ENCODE measurements around the gene NUDT14. TPM values are rescaled to one million over a fixed set of nuclear protein-coding genes. Genes with fewer than 3 reads are reported as not detected.
A peak's percentile ranks its signal among the peaks of the same experiment; 100 is the strongest.

NUDT14 gene
- total RNA-seq, 2 experiments from 2014 or later, result 18.3 to 21.4 TPM

GRCh38 chr14:105201156-105201924 lies 20.2 kb upstream of the NUDT14 start:
- Mint-ChIP-seq H3K36me3 (ENCODE audit: low read depth) (no peaks in the 10 kb centered on the region), H3K4me1 (peaks cover 12% of the 10 kb centered on the region), H3K4me3 (no peak overlapping the region), H3K27me3 (peaks cover 19% of the 10 kb centered on the region), H3K9me3 (no peaks in the 10 kb centered on the region), H3K27ac (peak overlapping the region; percentile 76)
- CTCF ChIA-PET, result interaction anchor here (1.1 to 1.6 kb wide), 3 partner anchors 12 to 288 kb away, joined by 4 to 9 read pairs (median 4); no protein-coding TSS in a partner anchor
- no peak for DNase-seq
- POLR2A ChIA-PET, result no interaction called here

- Mint-ChIP-seq H3K9me3 (no peaks in the 10 kb centered on the region), H3K27me3 (peaks cover 22% of the 10 kb centered on the region), H3K4me3 (no peak overlapping the region), H3K4me1 (peaks cover 14% of the 10 kb centered on the region), H3K27ac (no peak overlapping the region), H3K36me3 (ENCODE audit: low read depth) (no peaks in the 10 kb centered on the region)
- CTCF ChIA-PET, result interaction anchor here (1.2 to 1.6 kb wide), 2 partner anchors 151 to 289 kb away, joined by 4 to 9 read pairs; no protein-coding TSS in a partner anchor
- no peak for DNase-seq
- POLR2A ChIA-PET, result no interaction called here
These were observed 19.5 kb upstream of the NUDT14 start for GRCh38 chr14:105200641-105201040.

DNA sequence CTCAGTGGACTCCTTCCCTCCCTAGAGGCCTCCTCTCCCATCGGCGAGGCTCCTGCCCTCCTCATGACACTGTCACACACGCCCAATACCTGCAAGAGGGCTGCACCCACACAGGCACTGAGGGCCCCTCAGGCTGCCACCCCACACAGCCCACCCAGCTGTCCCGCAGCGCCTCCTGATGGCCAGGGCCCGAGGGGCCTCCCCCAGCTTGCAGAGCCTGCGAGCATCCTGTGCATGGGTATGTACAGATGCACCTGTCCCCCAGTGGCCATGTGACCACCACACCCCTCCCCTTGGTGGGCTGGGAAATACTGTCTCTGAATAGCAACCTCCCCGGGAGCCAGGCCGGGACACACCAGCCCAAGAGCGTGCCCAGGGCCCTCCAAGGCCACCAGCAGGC lies 19.0 kb upstream of the NUDT14 start:
- DNase-seq, result no peak
- Mint-ChIP-seq H3K36me3 (ENCODE audit: low read depth) (no peaks in the 10 kb centered on the region), H3K4me3 (no peak overlapping the region), H3K27me3 (peaks cover 26% of the 10 kb centered on the region), H3K9me3 (no peaks in the 10 kb centered on the region), H3K27ac (no peak overlapping the region), H3K4me1 (peaks cover 17% of the 10 kb centered on the region)
- ChIA-PET CTCF (interaction anchor here (0.6 to 0.7 kb wide), 2 partner anchors 10 to 18 kb away, joined by 3 read pairs; no protein-coding TSS in a partner anchor), POLR2A (no interaction called here)

- no peaks in the 10 kb centered on the region for H3K9me3 Mint-ChIP-seq
- H3K36me3 Mint-ChIP-seq (ENCODE audit: low read depth), result no peaks in the 10 kb centered on the region
- peaks cover 26% of the 10 kb centered on the region for H3K27me3 Mint-ChIP-seq
- H3K27ac Mint-ChIP-seq, result no peak overlapping the region
- no peak for DNase-seq
- peaks cover 18% of the 10 kb centered on the region for H3K4me1 Mint-ChIP-seq
- no peak overlapping the region for H3K4me3 Mint-ChIP-seq
- ChIA-PET POLR2A (no interaction called here), CTCF (no interaction called here)
These were observed 18.0 kb upstream of the NUDT14 start for GRCh38 chr14:105199093-105199492.

GRCh38 chr14:105198588-105198987 lies 17.5 kb upstream of the NUDT14 start:
- no peaks in the 10 kb centered on the region for H3K9me3 Mint-ChIP-seq
- no peak for DNase-seq
- H3K4me1 Mint-ChIP-seq, result peaks cover 23% of the 10 kb centered on the region
- ChIA-PET CTCF (no interaction called here), POLR2A (no interaction called here)
- no peak overlapping the region for H3K27ac Mint-ChIP-seq
- no peak overlapping the region for H3K4me3 Mint-ChIP-seq
- H3K27me3 Mint-ChIP-seq, result peaks cover 26% of the 10 kb centered on the region
- H3K36me3 Mint-ChIP-seq (ENCODE audit: low read depth), result no peaks in the 10 kb centered on the region

DNA sequence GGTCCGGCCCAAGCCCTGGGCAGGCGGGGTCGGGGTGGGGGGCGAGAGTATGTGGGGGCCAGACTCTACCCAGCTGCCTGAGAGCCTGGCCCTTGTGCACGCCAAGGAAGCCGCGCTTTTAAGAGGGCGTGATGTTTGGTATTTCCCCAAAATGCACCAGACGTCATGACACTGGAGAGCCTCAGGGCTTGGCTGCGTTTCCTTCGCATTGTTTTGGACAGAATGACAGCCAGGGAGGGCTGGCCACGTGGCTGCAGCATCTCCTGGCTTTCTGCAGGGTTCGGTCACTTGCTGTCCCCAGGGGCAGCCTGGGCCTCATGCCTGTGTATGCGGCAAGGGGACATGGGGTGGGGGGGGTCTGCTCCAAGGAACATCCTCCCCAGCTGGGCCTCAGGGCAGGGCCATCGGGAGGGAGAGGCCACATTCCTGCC lies 16.1 kb upstream of the NUDT14 start:
- ChIA-PET CTCF (interaction anchor here (0.6 kb wide), 2 partner anchors 14 to 1073 kb away, joined by 3 read pairs; no protein-coding TSS in a partner anchor), POLR2A (no interaction called here)
- Mint-ChIP-seq H3K9me3 (no peaks in the 10 kb centered on the region), H3K27me3 (peaks cover 26% of the 10 kb centered on the region), H3K4me1 (peaks cover 30% of the 10 kb centered on the region), H3K4me3 (no peak overlapping the region), H3K36me3 (ENCODE audit: low read depth) (no peaks in the 10 kb centered on the region), H3K27ac (no peak overlapping the region)
- DNase-seq, result no peak

DNA sequence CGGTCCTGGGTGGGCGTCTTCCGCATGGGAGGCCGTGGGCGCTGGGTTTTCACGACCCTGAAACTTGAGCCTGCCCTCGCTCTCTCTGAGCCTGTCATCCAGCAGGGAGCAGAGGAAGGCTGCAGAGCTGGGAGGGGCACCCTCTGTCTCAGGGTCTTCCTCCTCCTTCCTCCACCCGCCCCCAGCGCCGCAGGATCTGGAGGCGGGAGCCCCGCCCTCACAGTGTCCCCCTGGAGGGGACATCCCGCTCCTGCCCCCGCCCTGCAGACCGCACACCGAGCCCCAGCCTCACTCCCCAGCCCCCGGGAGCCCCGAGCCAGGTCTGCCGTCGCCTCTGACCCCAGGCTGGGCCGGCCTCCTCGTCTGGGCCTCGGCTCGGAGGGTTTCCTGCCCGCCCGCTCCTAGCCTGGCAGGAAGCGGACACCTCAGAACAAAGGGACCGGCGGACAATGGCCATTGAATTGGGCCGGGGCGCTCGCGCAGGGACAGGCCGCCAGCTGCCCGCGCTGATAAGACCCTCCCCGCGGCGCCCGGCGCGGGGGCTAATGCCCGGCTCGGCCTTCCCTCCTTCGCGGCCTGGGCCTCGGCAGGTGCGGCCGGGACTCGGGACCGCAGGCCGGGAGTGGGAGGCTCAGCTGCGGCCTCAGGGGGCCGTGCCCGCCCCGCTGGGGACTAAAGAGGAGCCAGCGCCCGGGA lies 15.3 kb upstream of the NUDT14 start:
- POLR2A ChIA-PET, result no interaction called here

GRCh38 chr14:105195522-105196264 lies 14.6 kb upstream of the NUDT14 start:
- ChIA-PET POLR2A (no interaction called here), CTCF (interaction anchor here (1.3 to 1.7 kb wide), 2 partner anchors 13 to 294 kb away, joined by 3 to 5 read pairs; no protein-coding TSS in a partner anchor)
- Mint-ChIP-seq H3K27ac (no peak overlapping the region), H3K27me3 (peaks cover 26% of the 10 kb centered on the region), H3K4me1 (peaks cover 24% of the 10 kb centered on the region), H3K4me3 (no peak overlapping the region), H3K9me3 (no peaks in the 10 kb centered on the region), H3K36me3 (ENCODE audit: low read depth) (no peaks in the 10 kb centered on the region)
- DNase-seq, result no peak

More for the DNA sequence above, 15.3 kb upstream of the NUDT14 start:
- CTCF ChIA-PET, result interaction anchor here (1.3 kb wide), 1 partner anchor 293 kb away, joined by 3 read pairs; no protein-coding TSS in a partner anchor
- Mint-ChIP-seq H3K27me3 (peaks cover 26% of the 10 kb centered on the region), H3K4me1 (peaks cover 24% of the 10 kb centered on the region), H3K27ac (no peak overlapping the region), H3K4me3 (no peak overlapping the region), H3K36me3 (ENCODE audit: low read depth) (no peaks in the 10 kb centered on the region), H3K9me3 (no peaks in the 10 kb centered on the region)
- DNase-seq, result no peak

DNA sequence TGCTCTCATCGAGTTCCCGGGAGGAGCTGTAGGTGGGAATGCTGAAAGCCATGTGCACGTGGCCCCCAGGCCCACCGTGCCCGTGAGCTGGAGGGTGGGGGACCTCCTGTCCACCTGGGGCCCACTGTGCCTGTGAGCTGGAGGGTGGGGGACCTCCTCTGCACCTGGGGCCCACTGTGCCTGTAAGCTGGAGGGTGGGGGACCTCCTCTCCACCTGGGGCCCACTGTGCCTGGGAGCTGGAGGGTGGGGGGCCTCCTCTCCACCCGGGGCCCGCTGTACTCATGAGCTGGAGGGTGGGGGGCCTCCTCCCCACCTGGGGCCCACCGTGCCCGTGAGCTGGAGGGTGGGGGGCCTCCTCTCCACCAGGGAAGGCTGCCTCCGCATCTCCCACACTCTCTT lies 13.9 kb upstream of the NUDT14 start:
- POLR2A ChIA-PET, result no interaction called here
- Mint-ChIP-seq H3K9me3 (no peaks in the 10 kb centered on the region), H3K4me1 (peaks cover 24% of the 10 kb centered on the region), H3K27ac (no peak overlapping the region), H3K36me3 (ENCODE audit: low read depth) (no peaks in the 10 kb centered on the region), H3K27me3 (peaks cover 26% of the 10 kb centered on the region), H3K4me3 (no peak overlapping the region)
- DNase-seq, result no peak
- CTCF ChIA-PET, result interaction anchor here (0.5 to 1.7 kb wide), 5 partner anchors 12 to 1750 kb away, joined by 3 to 5 read pairs (median 4); no protein-coding TSS in a partner anchor

DNA sequence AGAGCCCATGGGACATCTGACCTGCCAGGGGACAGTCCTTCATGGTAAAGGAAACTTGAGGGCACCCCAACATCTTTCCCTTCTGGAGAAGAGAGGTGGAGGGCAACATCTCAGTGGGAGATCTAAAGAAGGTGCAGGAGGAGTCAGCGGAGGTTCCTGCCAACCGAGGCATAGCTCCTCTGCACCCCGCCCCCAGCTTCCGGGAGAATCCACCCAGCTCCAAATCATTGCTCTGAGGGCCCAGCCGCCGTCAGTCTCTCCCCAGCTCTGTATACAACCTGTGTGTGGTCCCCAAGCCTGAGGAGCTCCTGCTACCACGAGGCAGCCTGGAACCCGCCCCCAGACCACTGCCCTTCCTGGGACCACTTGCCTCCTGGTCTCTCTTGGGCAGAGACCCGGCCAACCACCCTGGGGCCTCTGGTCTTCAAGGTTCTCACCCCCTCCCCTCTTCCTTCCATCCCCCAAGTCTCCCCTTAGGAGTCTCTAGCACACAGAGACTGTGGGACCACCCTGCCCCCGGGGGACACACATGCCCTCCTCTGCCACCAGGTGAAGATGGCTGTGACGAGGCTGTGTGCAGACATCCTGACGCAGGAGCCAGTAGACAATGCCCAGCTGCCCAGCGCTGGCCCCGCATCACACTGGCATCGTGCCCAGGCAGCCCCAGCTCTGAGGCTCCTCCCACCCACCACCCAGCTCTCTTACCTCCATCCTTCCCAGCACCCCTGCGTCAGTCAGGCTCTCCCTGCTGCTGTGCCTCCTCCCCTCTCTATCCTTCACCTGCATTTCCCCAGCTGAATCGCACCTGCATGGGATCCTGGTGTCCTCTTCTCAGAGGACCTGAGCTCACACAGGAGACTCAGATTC lies 13.0 kb upstream of the NUDT14 start:
- peaks cover 26% of the 10 kb centered on the region for H3K27me3 Mint-ChIP-seq
- peak; percentile 52 for DNase-seq
- H3K9me3 Mint-ChIP-seq, result no peaks in the 10 kb centered on the region
- no peak overlapping the region for H3K4me3 Mint-ChIP-seq
- no peak overlapping the region for H3K27ac Mint-ChIP-seq
- POLR2A ChIA-PET, result no interaction called here
- peaks cover 24% of the 10 kb centered on the region for H3K4me1 Mint-ChIP-seq
- CTCF ChIA-PET, result interaction anchor here (0.5 to 1.7 kb wide), 9 partner anchors 9 to 1749 kb away, joined by 3 to 5 read pairs (median 3); no protein-coding TSS in a partner anchor
- no peaks in the 10 kb centered on the region for H3K36me3 Mint-ChIP-seq (ENCODE audit: low read depth)

DNA sequence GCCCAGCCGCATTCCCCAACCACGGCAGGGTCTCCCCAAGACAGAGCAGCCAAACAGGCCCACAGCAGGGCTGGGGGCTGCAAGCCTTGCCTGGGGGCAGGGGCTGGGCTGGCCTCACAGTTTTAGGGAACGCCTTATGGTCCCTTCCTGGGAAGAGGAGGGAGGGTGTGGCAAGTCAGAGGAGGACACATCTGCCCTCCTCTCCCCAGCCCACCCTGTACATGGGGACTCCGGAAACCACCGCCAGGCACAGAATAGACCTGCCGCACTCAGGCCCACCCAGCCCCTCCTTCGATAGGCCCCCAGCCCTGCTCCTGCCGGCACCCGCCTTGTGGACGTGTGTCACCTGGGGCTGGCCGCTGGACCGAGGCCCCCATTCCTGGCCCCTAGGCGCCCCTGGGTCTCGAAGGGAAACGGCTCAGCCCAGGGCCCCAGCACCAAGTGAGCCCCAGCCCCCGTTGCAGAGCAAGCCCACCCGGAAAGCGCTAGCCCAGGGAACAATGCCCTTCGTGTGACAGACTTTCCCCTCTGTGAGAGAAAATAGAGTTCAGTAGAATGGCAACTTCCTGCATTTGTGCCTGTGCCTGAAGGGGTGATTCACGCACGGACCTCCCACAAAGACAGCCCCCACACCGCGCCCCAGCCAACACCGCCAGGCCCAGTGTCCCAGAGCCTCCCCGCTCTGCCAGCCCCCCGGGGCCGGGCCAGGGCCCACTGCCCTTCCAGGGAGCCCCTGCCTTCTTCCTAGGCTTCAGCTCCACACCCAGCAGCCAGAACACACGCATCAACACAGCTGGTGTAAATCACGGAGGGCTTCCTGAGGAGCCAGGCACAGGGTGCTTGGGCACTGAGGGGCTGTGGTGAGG lies 12.0 kb upstream of the NUDT14 start:
- H3K4me3 Mint-ChIP-seq, result no peak overlapping the region
- H3K4me1 Mint-ChIP-seq, result peaks cover 25% of the 10 kb centered on the region
- H3K27me3 Mint-ChIP-seq, result peaks cover 22% of the 10 kb centered on the region
- H3K36me3 Mint-ChIP-seq (ENCODE audit: low read depth), result no peaks in the 10 kb centered on the region
- peaks cover 7% of the 10 kb centered on the region for H3K9me3 Mint-ChIP-seq
- no peak overlapping the region for H3K27ac Mint-ChIP-seq
- ChIA-PET CTCF (interaction anchor here (0.5 to 1.4 kb wide), 4 partner anchors 10 to 659 kb away, joined by 3 to 5 read pairs (median 3); no protein-coding TSS in a partner anchor), POLR2A (no interaction called here)
- DNase-seq, result no peak
